Ovary (tissue), 3 donors: ENCODE measurements around the gene TAF8.

Source experiments
- EP300 ChIP-seq: sonication (generic); formaldehyde crosslinking; IDR thresholded peaks from one replicate; pipeline ENCODE4 v1.6.1; 2017; ENCODE audit warnings: antibody characterized with exemption
- POLR2A ChIP-seq: fragments of 450-650 bp; IDR thresholded peaks from one replicate; pipeline ENCODE4 v1.6.1; 2017; ENCODE audit warnings: antibody characterized with exemption, mild to moderate bottlenecking, moderate library complexity
- TF ChIP-seq, protein P1 (sequence below), 3 donors: fragments of 450-650 bp in 2 of 3; fragments of 200-600 bp in 1 of 3; IDR thresholded peaks; one replicate each; pipeline versions ENCODE4 v1.5.1 to v1.8.0; 2016 to 2022; ENCODE audit warnings: antibody characterized with exemption in 3 of 3, mild to moderate bottlenecking in 1 of 3
- donor health status: DM: no; HTN: no; CAD: no.

DNA sequence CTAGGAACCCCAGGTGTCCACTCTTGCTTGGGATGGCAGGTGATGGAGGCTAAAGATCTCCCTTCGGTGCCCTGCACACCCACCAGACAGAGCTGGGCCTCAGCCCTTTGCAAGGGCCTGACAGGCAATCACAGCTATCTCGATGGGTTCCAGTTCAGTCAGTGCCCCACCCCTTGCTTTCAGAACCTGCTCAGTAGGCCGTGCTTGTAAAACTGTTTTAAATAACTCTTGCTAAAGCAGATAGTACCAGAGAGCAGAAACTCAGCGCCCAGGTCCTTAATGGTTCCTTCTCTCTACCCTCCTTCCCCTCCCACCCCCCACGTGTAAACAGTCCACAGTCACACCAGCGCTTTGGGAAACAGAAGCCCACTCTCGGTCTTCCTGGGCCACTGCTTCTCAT lies 52.9 kb downstream of the TAF8 start:
- TF ChIP-seq, protein P1, sequence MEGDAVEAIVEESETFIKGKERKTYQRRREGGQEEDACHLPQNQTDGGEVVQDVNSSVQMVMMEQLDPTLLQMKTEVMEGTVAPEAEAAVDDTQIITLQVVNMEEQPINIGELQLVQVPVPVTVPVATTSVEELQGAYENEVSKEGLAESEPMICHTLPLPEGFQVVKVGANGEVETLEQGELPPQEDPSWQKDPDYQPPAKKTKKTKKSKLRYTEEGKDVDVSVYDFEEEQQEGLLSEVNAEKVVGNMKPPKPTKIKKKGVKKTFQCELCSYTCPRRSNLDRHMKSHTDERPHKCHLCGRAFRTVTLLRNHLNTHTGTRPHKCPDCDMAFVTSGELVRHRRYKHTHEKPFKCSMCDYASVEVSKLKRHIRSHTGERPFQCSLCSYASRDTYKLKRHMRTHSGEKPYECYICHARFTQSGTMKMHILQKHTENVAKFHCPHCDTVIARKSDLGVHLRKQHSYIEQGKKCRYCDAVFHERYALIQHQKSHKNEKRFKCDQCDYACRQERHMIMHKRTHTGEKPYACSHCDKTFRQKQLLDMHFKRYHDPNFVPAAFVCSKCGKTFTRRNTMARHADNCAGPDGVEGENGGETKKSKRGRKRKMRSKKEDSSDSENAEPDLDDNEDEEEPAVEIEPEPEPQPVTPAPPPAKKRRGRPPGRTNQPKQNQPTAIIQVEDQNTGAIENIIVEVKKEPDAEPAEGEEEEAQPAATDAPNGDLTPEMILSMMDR (IDR thresholded peaks at IDR 0.05) = no peak
- TF ChIP-seq POLR2A = no peak
- no peak for TF ChIP-seq EP300
